Neural progenitor cell (in vitro differentiated cells): ENCODE measurements around the gene DOCK9. TPM values are rescaled to one million over a fixed set of nuclear protein-coding genes. Genes with fewer than 3 reads are reported as not detected.
A peak's percentile ranks its signal among the peaks of the same experiment; 100 is the strongest.

ENCODE experiments used
- DNase-seq: peaks from one replicate; pipeline ENCODE4 v3.0.0-alpha.2; 2016; ENCODE audit warnings: low spot score
- H2AFZ ChIP-seq: fragments of 200-600 bp; sonication (generic); replicated peaks from 2 replicates; pipeline ENCODE4 v1.6.1; 2016; ENCODE audit warnings: antibody characterized with exemption
- H3F3A ChIP-seq: fragments of 200-600 bp; sonication (generic); 2 replicates; pipeline ENCODE4 v1.6.1; 2016; ENCODE audit warnings: antibody characterized with exemption, low read depth
- H3K27ac ChIP-seq: fragments of 200-600 bp; sonication (generic); 2 replicates; pipeline ENCODE4 v1.5.1; 2016; ENCODE audit warnings: mild to moderate bottlenecking
- H3K27me3 ChIP-seq: fragments of 200-600 bp; sonication (generic); 2 replicates; pipeline ENCODE4 v1.6.1; 2016; ENCODE audit warnings: mild to moderate bottlenecking, moderate library complexity
- H3K36me3 ChIP-seq: fragments of 200-600 bp; sonication (generic); 2 replicates; pipeline ENCODE4 v1.5.1; 2016
- H3K4me1 ChIP-seq: fragments of 200-600 bp; sonication (generic); 2 replicates; pipeline ENCODE4 v1.6.1; 2016; ENCODE audit warnings: mixed run types
- H3K4me2 ChIP-seq: fragments of 200-600 bp; sonication (generic); 2 replicates; pipeline ENCODE4 v1.6.1; 2016
- H3K4me3 ChIP-seq: fragments of 200-600 bp; sonication (generic); 2 replicates; pipeline ENCODE4 v1.5.1; 2016
- H3K79me2 ChIP-seq: fragments of 200-600 bp; sonication (generic); 2 replicates; pipeline ENCODE4 v1.6.1; 2016; ENCODE audit warnings: low read depth
- H3K9ac ChIP-seq: fragments of 200-600 bp; sonication (generic); 2 replicates; pipeline ENCODE4 v1.6.1; 2016
- H3K9me3 ChIP-seq: fragments of 200-600 bp; sonication (generic); 2 replicates; pipeline ENCODE4 v1.5.1; 2016; ENCODE audit warnings: low read depth
- H4K20me1 ChIP-seq: fragments of 200-600 bp; sonication (generic); 2 replicates; pipeline ENCODE4 v1.6.1; 2016; ENCODE audit warnings: low read depth
- H3K27ac Mint-ChIP-seq: 3 replicates; pipeline ENCODE4 v1.8.0; 2021; ENCODE audit warnings: mixed read lengths
- H3K27me3 Mint-ChIP-seq: 2 replicates; pipeline ENCODE4 v1.8.0; 2022; ENCODE audit warnings: low read depth, mild to moderate bottlenecking, inconsistent platforms, moderate library complexity, mixed read lengths; ENCODE audit not compliant: insufficient read depth
- H3K36me3 Mint-ChIP-seq: 3 replicates; pipeline ENCODE4 v1.8.0; 2021; ENCODE audit warnings: mixed read lengths
- H3K4me1 Mint-ChIP-seq: 3 replicates; pipeline ENCODE4 v1.8.0; 2021; ENCODE audit warnings: mixed read lengths
- H3K4me3 Mint-ChIP-seq: 3 replicates; pipeline ENCODE4 v1.8.0; 2021; ENCODE audit warnings: mild to moderate bottlenecking, moderate library complexity, mixed read lengths
- H3K9me3 Mint-ChIP-seq: 3 replicates; pipeline ENCODE4 v1.8.0; 2020; ENCODE audit warnings: mixed read lengths
- CTCF ChIP-seq: fragments of 200-600 bp; sonication (generic); IDR thresholded peaks from 2 replicates; pipeline ENCODE4 v1.5.1; 2017; ENCODE audit warnings: antibody characterized with exemption, mild to moderate bottlenecking
- EZH2 ChIP-seq: fragments of 200-600 bp; sonication (generic); IDR thresholded peaks from 2 replicates; pipeline ENCODE4 v1.6.1; 2017; ENCODE audit warnings: antibody characterized with exemption, mild to moderate bottlenecking, moderate library complexity
- EZH2phosphoT487 ChIP-seq: fragments of 200-600 bp; sonication (generic); IDR thresholded peaks from 2 replicates; pipeline ENCODE4 v1.6.1; 2017; ENCODE audit warnings: antibody characterized with exemption
- total RNA-seq: library from RNA; depleted of rRNA; stranded (reverse); fragments of >200 nt; gene quantifications from 2 replicates; pipeline ENCODE4 v1.2.3, GENCODE V29; 2015; ENCODE audit warnings: low replicate concordance

DOCK9 gene
- total RNA-seq, 1 donor from 2014 or later = 16.6 TPM

- TF ChIP-seq EZH2 (no peak), CTCF (no peak), EZH2phosphoT487 (no peak)
- H3K79me2 ChIP-seq = no peaks in the 10 kb centered on the region
- no peaks in the 10 kb centered on the region for H4K20me1 ChIP-seq
- no peaks in the 10 kb centered on the region for H3K27me3 ChIP-seq
- no peak for DNase-seq
- peaks cover 10% of the 10 kb centered on the region for H3K4me1 Mint-ChIP-seq
- H3K9me3 ChIP-seq = no peaks in the 10 kb centered on the region
- H2AFZ ChIP-seq = no peak overlapping the region
- H3K9ac ChIP-seq = no peak overlapping the region
- no peak overlapping the region for H3K4me3 ChIP-seq
- H3K4me3 Mint-ChIP-seq = no peak overlapping the region
- no peaks in the 10 kb centered on the region for H3K27me3 Mint-ChIP-seq
- no peaks in the 10 kb centered on the region for H3K9me3 Mint-ChIP-seq
- H3K36me3 ChIP-seq = no peaks in the 10 kb centered on the region
- H3K27ac ChIP-seq = no peak overlapping the region
- no peak overlapping the region for H3K4me2 ChIP-seq
- H3K36me3 Mint-ChIP-seq = no peaks in the 10 kb centered on the region
- peaks cover 13% of the 10 kb centered on the region for H3K4me1 ChIP-seq
- H3F3A ChIP-seq = peaks cover 11% of the 10 kb centered on the region
- H3K27ac Mint-ChIP-seq = no peak overlapping the region
These were observed 22.5 kb downstream of the DOCK9 start for GRCh38 chr13:98955336-98955735.

GRCh38 chr13:98954313-98954712 is 23.6 kb downstream of the DOCK9 start:
- H3K27me3 ChIP-seq = no peaks in the 10 kb centered on the region
- no peaks in the 10 kb centered on the region for H3K9me3 ChIP-seq
- no peaks in the 10 kb centered on the region for H3K9me3 Mint-ChIP-seq
- no peaks in the 10 kb centered on the region for H3K36me3 Mint-ChIP-seq
- no peaks in the 10 kb centered on the region for H3K27me3 Mint-ChIP-seq
- no peak overlapping the region for H3K9ac ChIP-seq
- H3K79me2 ChIP-seq = no peaks in the 10 kb centered on the region
- no peak overlapping the region for H3K4me3 Mint-ChIP-seq
- TF ChIP-seq EZH2phosphoT487 (no peak), CTCF (no peak), EZH2 (no peak)
- H3K4me3 ChIP-seq = no peak overlapping the region
- no peak overlapping the region for H3K27ac ChIP-seq
- peaks cover 8% of the 10 kb centered on the region for H3K4me1 Mint-ChIP-seq
- peak; percentile 12 for DNase-seq
- H3K36me3 ChIP-seq = no peaks in the 10 kb centered on the region
- no peak overlapping the region for H3K4me2 ChIP-seq
- peaks cover 6% of the 10 kb centered on the region for H3K4me1 ChIP-seq
- no peak overlapping the region for H3K27ac Mint-ChIP-seq
- no peak overlapping the region for H2AFZ ChIP-seq
- H3F3A ChIP-seq = peaks cover 8% of the 10 kb centered on the region
- H4K20me1 ChIP-seq = no peaks in the 10 kb centered on the region

- Histone ChIP-seq H3K27ac (no peak overlapping the region), H4K20me1 (no peaks in the 10 kb centered on the region), H3K36me3 (no peaks in the 10 kb centered on the region), H3K4me2 (no peak overlapping the region), H3K79me2 (no peaks in the 10 kb centered on the region), H3F3A (no peaks in the 10 kb centered on the region), H3K27me3 (no peaks in the 10 kb centered on the region), H3K9ac (no peak overlapping the region), H2AFZ (no peak overlapping the region), H3K4me1 (no peaks in the 10 kb centered on the region), H3K4me3 (no peak overlapping the region), H3K9me3 (no peaks in the 10 kb centered on the region)
- no peak for TF ChIP-seq EZH2
- no peak for TF ChIP-seq EZH2phosphoT487
- TF ChIP-seq CTCF = no peak
- Mint-ChIP-seq H3K36me3 (no peaks in the 10 kb centered on the region), H3K27me3 (no peaks in the 10 kb centered on the region), H3K4me1 (peaks cover 3% of the 10 kb centered on the region), H3K4me3 (no peak overlapping the region), H3K27ac (no peak overlapping the region), H3K9me3 (no peaks in the 10 kb centered on the region)
- no peak for DNase-seq
These were observed 26.6 kb downstream of the DOCK9 start for GRCh38 chr13:98951266-98951665.

GRCh38 chr13:98950705-98951104 is 27.2 kb downstream of the DOCK9 start:
- Histone ChIP-seq H3K27me3 (no peaks in the 10 kb centered on the region), H2AFZ (no peak overlapping the region), H3K36me3 (no peaks in the 10 kb centered on the region), H3K27ac (no peak overlapping the region), H3K4me1 (no peaks in the 10 kb centered on the region), H3F3A (no peaks in the 10 kb centered on the region), H4K20me1 (no peaks in the 10 kb centered on the region), H3K4me2 (no peak overlapping the region), H3K79me2 (no peaks in the 10 kb centered on the region), H3K4me3 (no peak overlapping the region), H3K9ac (no peak overlapping the region), H3K9me3 (no peaks in the 10 kb centered on the region)
- Mint-ChIP-seq H3K36me3 (no peaks in the 10 kb centered on the region), H3K9me3 (no peaks in the 10 kb centered on the region), H3K27ac (no peak overlapping the region), H3K4me1 (peaks cover 3% of the 10 kb centered on the region), H3K27me3 (no peaks in the 10 kb centered on the region), H3K4me3 (no peak overlapping the region)
- DNase-seq = no peak
- TF ChIP-seq EZH2 (no peak), EZH2phosphoT487 (no peak), CTCF (no peak)
